NCI-H2227 (cell line): Measurements from ENCODE around the gene CNOT3.
"Not testable (repeated sequence)": the region's sequence is repeated elsewhere in the genome, so short reads cannot be mapped to it uniquely, and the experiment has no call there.

Experiments
- DNase-seq: peaks from one replicate; lab custom pipeline; 2025; ENCODE audit not compliant: unreplicated experiment; lab: John Stamatoyannopoulos, UW

Gene CNOT3

GRCh38 chr19:54190503-54191010 lies 53.0 kb downstream of the CNOT3 start:
- DNase-seq, result peak; percentile 100

GRCh38 chr19:54191011-54191810 lies 53.6 kb downstream of the CNOT3 start, which contains the start of gene TSEN34:
TSS of gene TSEN34 (plus strand) at chr19:54191308. CDS start at chr19:54191365, 57 bp downstream.
- peak; percentile 99 for DNase-seq

- no peak for DNase-seq
Measured at GRCh38 chr19:54191811-54192453, 54.4 kb downstream of the CNOT3 start.

- no peak for DNase-seq
Measured at GRCh38 chr19:54193011-54193410, 55.4 kb downstream of the CNOT3 start.

GRCh38 chr19:54194463-54194862 lies 56.9 kb downstream of the CNOT3 start:
- DNase-seq, result not testable (repeated sequence)

- no peak for DNase-seq
Measured at GRCh38 chr19:54196536-54196935, 59.0 kb downstream of the CNOT3 start.

GRCh38 chr19:54197121-54197520 lies 59.6 kb downstream of the CNOT3 start:
- DNase-seq, result no peak

- no peak for DNase-seq
Measured at GRCh38 chr19:54199401-54199800, 61.8 kb downstream of the CNOT3 start.

- DNase-seq, result no peak
Measured at GRCh38 chr19:54201172-54201701, 63.7 kb downstream of the CNOT3 start.

GRCh38 chr19:54201980-54202379 lies 64.4 kb downstream of the CNOT3 start:
- DNase-seq, result no peak

GRCh38 chr19:54203151-54203611 lies 65.6 kb downstream of the CNOT3 start:
- no peak for DNase-seq

- DNase-seq, result no peak
Measured at GRCh38 chr19:54204767-54205468, 67.4 kb downstream of the CNOT3 start.
